H1 (cell line): ENCODE data around the gene CELSR1. TPM values are rescaled to one million over a fixed set of nuclear protein-coding genes. Genes with fewer than 3 reads are reported as not detected.

ENCODE experiments used
- TEAD4 ChIP-seq: IDR thresholded peaks from 2 replicates; pipeline ENCODE4 v1.6.1; 2012; ENCODE audit warnings: low read depth, low read length, inconsistent platforms, mixed read lengths
- polyA plus RNA-seq, 7 experiments: library from polyadenylated mRNA; depleted of rRNA in 3 of 7; stranded (reverse) in 5 of 7; unstranded in 2 of 7; fragments of >200 nt in 5 of 7; fragments of 200-250 nt in 2 of 7; gene quantifications; 1 replicate in 5 of 7; 2 replicates in 1 of 7; 4 replicates in 1 of 7; pipeline versions ENCODE4 v1.2.1 to v1.2.3, GENCODE V29; 2011 to 2013; ENCODE audit warnings: missing spikeins in 2 of 7, mixed read lengths in 2 of 7
- total RNA-seq: library from RNA; stranded (reverse); fragmentation: NEBNext Ultra II Directional; extraction: Animal tissue kit (Norgen Biotek cat#: 25700); gene quantifications from 2 replicates; pipeline ENCODE4 v1.2.1, GENCODE V29; 2021

The CELSR1 gene
- total and polyA plus RNA-seq, 2 of the 8 experiments (the other 6 are each of a cell fraction or from before 2014, with no cell fraction given): 9.0 to 12.4 TPM

DNA sequence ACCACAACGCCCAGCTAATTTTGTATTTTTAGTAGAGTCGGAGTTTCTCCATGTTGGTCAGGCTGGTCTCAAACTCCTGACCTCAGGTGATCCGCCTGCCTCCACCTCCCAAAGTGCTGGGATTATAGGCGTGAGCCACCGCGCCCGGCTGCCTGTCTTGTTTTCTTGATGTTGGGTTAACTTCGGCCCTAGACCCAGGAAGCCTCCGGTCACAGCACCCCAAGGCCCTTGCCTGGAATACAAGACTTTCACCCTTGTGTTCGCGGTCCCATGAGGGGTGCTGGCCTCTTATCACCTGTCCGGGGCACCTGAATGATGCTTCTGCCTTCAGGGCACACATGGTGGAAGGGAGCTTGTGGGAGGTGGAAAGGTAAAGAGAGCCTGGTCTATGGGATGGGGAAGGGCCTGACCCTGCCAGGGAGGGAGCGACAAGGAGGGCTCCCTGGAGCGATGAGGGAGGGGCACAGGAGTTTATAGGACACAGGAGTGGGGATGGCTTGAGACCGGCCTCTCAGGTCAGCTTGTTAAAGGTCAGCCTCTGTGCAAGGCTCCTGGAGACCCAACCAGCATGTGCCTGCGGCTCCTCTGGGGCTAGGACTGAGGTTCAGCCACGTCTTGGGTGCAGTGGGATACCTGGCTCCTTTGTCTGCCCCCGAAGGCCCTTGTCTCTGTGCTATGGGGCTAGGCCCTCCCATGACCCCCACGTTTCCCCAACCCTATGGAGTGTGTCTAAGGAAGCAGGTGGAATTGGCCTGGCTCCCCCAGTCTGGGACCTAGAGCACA lies 48.1 kb upstream of the CELSR1 start (continued):
- no peak for TF ChIP-seq TEAD4
